ENCODE measurements around the gene KLF17.

DNA sequence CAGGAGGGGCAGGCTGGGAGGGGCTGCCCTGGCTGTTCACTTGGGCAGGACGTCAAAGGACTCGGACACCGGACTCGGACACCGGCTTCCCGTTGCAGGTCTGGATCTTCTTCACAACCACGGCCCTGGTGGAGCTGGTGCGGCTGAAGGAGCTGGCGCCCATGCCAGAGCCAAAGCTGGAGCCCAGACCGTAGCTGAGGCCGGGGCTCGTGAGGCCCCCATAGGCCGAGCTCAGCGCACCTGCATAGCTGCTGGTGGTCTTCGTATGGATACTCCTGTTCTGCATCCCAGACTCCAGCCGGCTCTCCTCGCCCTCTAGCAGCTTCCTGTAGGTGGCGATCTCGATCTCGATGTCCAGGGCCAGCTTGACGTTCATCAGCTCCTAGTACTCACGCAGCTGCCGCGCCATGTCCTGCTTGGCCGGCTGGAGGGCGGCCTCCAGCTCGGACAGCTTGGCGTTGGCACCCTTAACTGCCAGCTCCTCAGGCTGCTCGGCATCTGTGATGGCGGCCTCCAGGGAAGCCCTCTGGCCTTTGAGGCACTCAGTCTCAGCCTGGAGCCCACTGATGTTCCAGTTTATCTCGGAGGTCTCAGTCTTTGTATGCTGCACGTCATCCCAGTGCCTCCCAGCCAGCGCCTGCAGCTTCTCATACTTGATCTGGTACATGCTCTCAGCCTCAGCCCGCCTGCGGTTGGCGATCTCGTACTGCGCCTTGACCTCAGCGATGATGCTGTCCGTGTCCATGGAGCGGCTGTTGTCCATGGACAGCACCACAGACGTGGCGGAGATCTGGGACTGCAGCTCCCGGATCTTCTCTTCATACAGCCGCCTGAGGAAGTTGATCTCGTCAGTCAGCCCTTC, 15.1 kb upstream of the KLF17 start:
- TF ChIP-seq, protein P1, sequence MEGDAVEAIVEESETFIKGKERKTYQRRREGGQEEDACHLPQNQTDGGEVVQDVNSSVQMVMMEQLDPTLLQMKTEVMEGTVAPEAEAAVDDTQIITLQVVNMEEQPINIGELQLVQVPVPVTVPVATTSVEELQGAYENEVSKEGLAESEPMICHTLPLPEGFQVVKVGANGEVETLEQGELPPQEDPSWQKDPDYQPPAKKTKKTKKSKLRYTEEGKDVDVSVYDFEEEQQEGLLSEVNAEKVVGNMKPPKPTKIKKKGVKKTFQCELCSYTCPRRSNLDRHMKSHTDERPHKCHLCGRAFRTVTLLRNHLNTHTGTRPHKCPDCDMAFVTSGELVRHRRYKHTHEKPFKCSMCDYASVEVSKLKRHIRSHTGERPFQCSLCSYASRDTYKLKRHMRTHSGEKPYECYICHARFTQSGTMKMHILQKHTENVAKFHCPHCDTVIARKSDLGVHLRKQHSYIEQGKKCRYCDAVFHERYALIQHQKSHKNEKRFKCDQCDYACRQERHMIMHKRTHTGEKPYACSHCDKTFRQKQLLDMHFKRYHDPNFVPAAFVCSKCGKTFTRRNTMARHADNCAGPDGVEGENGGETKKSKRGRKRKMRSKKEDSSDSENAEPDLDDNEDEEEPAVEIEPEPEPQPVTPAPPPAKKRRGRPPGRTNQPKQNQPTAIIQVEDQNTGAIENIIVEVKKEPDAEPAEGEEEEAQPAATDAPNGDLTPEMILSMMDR (conservative IDR thresholded peaks at IDR 0.05 in 1 of 2, IDR thresholded peaks at IDR 0.05 in 1 of 2; ENCODE audit: extremely low read depth in 1 of 2, insufficient read depth in 1 of 2, low read depth in 1 of 2, low read length in 2 of 2), result peak in 1 of 2 donors; percentile 20
- no peak for TF ChIP-seq EZH2 (IDR thresholded peaks at IDR 0.05; ENCODE audit: borderline replicate concordance, low read length)

Data from mammary epithelial cell (primary cell).